ENCODE results near the gene IL13.

IL13 gene

DNA sequence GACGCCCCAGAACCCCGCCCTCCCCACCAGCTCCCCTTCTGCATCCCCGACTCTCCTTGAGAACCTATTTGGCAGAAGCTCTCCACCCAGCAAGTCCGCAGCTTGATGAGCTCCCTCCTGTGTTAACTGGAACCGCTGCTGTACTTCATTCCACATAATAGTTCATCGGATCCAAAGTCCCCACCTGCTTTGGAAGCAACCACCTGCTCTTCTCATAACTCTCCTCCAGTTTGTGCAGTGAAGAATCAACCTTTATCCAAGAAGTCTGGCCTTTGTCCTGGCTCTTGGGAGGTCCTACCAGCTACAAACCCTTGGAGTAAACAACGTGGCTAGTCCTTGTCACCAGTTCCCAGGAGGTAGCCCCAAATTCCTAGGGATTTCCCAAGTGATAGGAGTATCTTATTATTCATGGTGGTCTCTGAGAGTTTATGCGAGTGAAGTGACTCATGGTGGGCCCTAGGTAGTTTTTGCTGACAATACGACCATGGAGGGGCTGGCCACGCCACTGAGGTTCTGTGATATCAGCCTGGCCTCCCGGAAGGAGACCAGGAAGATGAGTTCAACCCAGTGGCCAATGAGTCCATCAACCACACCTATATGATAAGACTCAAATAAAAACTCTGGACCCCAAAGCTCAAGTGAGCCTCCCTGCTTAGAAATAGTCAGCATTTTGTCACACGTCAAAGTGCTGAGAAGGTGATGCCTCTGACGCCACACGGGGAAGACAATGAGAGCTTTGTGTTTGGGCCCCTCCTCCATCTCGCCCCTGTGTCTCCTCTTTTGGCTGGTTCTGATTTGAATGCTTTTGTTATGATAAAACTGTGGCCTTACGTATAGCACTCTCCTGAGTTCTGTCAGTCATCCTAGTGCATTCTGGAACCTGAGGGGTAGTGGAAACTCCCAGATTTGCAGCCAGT, 12.3 kb downstream of the IL13 start:
- DNase-seq (ENCODE audit: low read depth in 2 of 2) = no peak

DNA sequence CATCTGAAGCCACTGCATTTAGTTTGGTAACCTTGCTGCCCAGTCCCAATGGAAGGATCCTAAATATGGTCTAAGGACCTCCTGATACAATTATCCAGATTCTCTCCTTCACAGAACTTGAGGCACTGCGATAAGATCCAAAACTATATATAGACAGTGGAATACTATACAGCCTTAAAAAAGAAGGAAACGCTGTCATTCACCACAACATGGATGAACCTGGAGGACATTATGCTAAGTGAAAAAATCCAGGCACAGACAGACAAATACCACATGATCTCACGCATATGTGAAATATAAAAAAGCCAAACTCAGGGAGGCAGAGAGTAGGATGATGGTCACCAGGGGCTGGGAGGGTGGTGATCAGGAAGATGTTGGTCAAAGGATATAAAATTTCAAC, 13.0 kb downstream of the IL13 start:
- no peak for DNase-seq (ENCODE audit: low read depth in 2 of 2)

DNA sequence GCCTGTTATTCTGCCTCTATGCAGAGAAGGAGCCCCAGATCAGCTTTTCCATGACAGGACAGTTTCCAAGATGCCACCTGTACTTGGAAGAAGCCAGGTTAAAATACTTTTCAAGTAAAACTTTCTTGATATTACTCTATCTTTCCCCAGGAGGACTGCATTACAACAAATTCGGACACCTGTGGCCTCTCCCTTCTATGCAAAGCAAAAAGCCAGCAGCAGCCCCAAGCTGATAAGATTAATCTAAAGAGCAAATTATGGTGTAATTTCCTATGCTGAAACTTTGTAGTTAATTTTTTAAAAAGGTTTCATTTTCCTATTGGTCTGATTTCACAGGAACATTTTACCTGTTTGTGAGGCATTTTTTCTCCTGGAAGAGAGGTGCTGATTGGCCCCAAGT, 15.5 kb downstream of the IL13 start:
- no peak for DNase-seq (ENCODE audit: low read depth in 2 of 2)

DNA sequence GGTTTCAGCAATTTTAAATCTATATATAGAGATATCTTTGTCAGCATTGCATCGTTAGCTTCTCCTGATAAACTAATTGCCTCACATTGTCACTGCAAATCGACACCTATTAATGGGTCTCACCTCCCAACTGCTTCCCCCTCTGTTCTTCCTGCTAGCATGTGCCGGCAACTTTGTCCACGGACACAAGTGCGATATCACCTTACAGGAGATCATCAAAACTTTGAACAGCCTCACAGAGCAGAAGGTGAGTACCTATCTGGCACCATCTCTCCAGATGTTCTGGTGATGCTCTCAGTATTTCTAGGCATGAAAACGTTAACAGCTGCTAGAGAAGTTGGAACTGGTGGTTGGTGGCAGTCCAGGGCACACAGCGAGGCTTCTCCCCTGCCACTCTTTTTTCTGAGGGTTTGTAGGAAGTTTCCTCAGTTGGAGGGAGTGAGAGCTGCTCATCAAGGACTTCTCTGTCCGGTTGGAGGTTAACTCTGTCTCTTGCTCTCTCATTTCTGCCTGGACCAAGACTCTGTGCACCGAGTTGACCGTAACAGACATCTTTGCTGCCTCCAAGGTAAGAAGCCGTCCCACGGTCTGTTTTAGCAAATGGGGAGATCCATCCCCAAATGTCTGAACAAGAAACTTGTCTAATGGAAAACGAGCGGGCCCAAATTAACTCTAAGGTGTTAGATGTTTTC, 16.1 kb downstream of the IL13 start, which contains the start of gene IL4:
Gene IL4 (plus strand): TSS at position 51 of the 692 bp plus-strand sequence. CDS start 62 bp downstream, at position 113.
- DNase-seq (ENCODE audit: low read depth in 2 of 2) = no peak

DNA sequence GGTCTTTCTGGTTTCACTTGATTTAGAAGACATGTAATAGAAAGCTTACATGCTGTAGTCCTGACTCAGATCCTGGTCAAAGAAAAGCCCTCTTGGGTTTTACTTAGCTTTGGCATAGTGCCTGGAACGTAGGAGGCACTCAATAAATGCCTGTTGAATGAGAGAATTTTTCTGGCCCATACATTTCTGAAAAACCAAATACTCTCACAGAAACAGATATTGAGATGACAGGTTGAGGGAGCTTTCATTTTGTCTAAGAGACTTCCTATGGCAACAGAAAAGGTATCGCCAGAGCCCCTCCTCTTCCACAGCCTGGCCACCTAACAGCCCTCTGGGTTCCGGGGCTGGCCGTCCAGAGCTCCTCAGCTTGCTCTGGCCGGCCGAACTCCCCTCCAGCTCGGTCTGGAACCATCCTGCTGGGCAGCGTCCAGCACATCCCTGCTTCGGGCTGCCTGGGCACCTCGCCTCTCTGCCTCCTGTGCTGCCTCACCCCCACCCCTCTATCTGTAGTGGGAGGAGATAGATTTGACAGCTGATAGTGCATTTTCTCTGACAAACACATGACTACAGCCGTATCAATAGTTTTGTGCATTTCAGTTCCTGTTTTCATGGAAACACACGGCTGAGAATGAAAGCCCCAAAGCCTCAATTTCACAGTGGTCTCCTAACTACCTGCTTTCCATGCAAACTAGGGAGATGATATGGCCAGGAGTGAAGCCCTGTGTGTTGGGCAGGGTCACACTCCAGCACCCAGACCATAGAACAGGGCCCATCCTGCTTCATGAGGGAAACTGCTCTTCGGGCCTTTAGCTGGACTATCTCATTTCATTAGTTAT, 16.9 kb downstream of the IL13 start:
- no peak for DNase-seq (ENCODE audit: low read depth in 2 of 2)

DNA sequence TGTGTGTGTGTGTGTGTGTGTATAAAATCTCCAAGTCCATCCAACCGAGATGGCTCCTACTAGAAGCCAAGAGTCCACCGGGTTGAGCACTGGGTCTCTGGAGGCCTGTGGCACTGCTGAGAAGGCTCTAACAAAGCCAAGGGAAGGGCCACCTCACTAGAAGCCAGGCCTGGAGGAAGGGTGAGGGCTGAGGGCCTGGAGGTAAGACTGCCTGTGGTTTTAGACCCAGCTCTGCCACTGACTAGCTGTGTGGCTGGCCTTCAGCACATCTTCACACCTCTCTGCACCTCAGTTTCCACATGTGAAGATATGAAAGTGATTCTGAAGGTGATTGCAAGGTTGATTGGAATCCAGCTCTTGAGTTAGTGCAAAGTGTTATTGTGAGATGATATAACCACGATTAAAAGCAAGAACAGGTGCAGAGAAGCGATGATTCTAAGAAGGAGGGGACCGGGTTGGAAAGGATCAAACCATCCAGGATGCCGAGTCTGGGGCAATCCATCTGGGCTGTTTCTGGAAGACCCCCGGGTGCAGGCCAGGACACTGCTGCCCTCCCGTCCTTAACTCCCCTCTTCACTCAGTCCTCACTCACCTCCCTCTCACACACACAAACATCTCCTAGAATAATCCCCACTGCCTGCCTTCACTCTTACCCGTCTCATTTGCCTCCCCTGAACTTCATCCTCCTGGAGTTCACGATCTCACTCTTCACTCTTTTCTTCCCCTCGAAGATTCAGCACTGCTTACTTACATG, 18.1 kb downstream of the IL13 start:
- DNase-seq (ENCODE audit: low read depth in 2 of 2) = no peak

DNA sequence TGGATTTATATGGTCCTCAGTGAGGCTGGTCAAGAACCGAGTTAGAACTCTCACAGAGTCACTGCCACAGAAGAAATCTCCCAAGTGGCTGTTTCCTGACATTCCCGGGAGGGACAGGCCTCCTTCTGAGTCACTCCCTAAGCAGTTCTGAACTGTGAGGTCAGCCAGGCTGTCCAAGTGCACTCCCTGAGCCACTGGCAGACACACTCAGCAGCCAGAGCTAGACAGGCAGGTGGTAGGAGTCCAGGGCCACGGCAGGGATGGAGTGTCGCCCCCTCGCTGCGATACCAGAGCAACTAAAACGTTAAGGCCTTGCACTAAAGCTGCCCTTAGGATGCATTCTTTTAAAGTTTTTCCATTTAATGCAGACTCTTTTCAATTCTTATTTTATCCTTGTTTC, 19.2 kb downstream of the IL13 start:
- DNase-seq (ENCODE audit: low read depth in 2 of 2) = no peak

DNA sequence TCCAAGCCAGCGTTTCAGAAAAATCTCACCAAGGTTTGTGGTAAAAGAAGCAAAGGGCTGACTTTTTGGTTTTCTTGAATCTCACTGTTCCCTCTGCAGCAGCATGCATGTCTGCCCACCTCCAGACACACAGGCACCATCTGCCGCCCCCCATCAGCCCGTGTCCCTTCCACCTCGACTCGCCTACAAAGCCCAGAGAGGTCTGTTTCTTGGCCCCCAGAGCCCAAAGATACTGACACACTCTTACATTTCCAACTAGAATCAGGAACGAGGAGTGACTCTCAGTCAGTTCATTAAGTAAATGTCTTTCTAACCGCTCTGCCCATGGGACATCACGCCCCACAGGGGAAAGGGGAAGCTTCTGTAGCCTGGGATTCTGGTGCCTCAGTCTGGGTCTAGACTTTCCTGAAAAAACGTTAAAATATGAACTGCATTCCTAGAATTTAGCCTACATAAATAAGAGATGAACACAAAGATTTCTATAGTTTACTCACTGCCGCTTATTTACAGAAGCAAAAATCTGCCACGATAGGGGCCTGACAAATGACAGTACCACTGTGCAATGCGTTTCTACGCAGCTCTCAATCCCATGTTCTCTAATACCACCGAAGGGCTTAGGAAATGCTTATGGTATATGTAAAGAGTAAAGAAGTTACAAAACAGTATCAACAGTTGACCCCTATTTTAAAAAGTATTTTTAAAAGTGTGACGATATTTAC, 19.9 kb downstream of the IL13 start:
- DNase-seq (ENCODE audit: low read depth in 2 of 2) = no peak

DNA sequence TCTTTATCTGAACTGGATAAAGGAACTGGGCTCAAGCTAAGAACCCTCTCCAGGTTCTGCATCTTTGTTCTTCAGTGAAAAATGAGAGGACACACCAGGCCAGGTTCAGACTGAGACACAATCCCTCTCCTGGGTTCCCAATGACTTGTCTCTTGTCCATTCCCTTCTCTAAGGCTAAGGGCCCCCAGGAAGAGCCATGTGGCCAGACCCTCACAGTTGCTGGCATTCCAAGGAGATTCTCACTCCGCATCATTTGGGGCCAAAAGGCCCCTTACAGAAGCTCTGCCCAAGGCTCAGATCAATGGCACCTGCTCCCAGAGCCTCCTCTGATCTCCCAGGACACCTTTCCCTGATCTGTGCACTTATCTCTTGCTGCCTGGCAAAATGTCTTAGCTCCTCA, 20.8 kb downstream of the IL13 start:
- DNase-seq (ENCODE audit: low read depth in 2 of 2) = no peak

DNA sequence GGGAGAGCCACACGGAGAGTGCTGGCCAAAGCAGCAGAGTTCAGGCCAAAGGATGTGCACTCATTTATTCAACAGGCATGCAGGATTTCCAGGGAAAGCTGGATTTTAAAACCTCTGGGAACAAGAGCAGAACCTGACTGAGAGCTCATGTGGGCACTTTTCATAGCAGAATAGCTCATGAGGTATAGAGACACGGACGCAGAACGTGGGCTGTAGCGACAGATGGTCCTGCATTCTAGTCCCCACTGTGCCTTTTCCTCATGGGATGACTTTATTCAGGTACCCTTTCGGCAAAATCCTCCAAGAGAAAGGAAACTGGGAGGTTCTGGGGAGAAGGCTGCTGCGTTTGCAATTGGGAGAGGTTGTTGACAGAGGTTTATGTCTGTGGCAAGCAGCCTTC, 21.2 kb downstream of the IL13 start:
- no peak for DNase-seq (ENCODE audit: low read depth in 2 of 2)

DNA sequence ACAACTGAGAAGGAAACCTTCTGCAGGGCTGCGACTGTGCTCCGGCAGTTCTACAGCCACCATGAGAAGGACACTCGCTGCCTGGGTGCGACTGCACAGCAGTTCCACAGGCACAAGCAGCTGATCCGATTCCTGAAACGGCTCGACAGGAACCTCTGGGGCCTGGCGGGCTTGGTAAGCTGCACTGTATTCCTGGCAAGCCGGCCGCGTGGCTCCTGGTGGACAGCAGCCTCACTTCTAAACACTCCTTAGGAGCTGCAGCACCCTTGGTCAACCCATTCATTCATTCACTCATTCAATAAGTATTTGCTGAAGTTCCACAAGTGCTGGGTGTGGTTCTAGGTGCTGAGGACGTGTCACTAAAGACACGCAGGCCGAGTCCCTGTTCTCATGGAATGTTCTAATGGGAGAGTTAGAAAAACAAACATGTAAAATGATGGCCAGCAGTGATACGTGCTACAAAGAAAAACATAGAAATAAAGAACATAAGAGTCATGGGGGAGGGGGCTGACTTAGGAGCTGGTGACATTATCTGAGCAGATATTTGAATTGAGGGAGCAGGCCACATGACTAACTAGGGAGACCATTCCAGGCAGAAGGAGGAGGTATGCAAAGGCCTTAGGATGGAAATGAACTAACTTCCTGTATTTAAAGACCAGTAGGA, 21.9 kb downstream of the IL13 start:
- no peak for DNase-seq (ENCODE audit: low read depth in 2 of 2)

DNA sequence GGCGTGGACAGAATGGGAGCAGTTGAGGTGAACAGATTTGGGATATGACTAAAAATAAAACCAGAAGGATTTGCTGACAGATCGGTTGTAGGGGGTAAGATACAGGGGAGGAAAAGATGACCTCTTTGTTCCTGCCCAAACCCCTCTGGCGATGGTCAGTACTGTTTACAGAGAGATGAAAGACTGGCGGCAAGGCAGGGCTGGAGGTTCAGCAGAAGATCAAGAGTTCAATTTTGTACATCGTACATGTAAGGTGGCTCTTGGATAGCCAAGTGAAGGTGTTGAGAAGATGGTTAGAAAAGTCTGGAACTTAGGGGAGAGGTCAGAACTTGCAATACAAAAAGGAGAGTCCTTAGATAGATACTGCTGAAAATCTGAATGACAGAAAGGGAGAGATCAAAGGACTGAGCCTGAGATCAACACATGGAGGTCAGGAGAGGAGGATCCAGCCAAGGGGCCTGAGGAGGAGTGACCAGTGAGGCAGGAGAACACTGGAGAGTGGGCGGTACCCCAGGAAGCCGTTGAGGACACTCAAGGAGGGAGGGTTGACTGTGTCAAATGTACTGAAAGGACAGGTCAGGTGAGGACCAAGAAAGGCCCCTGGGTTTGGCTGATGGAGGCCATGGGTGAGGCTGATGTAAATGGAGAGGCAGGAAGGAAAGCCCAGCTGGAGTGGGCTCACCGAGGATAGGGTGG, 23.0 kb downstream of the IL13 start:
- DNase-seq (ENCODE audit: low read depth in 2 of 2) = no peak

DNA sequence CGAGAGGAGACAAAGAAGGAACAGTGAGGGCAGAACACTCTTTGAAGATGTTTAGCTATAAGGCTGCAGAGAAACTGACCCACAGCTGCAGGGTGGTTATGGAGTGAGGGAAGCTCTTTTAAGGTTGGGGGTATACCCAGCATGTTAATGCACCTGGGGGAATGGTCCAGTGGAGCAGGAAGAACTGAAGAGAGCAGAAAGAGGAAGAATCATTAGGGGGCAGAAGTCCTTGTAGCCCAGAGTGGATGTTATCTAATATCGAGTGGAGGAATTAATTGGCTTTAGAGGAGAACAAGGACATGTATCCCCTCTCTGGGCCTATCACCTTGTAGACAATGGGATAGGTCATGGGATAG, 23.5 kb downstream of the IL13 start:
- DNase-seq (ENCODE audit: low read depth in 2 of 2) = no peak

DNA sequence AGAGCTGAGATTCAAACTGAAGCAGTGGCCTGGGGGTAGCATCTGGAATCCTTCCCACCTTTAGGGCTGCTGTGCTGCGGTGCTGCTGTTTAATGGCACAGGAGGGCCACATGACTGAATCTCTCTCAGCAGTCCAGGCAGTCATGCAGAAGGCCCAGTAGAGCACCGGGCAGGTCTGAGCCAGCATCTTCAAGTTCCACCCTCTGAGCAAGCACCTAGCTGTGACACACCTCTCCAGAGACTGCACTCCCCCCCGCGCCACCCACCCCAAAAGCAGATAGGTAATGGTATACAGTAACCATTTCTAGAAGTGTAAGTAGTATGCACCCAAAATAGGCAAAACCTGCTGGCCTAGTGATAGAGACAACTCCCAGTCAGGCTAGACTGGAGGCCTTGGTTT, 24.0 kb downstream of the IL13 start:
- DNase-seq (ENCODE audit: low read depth in 2 of 2) = no peak

DNA sequence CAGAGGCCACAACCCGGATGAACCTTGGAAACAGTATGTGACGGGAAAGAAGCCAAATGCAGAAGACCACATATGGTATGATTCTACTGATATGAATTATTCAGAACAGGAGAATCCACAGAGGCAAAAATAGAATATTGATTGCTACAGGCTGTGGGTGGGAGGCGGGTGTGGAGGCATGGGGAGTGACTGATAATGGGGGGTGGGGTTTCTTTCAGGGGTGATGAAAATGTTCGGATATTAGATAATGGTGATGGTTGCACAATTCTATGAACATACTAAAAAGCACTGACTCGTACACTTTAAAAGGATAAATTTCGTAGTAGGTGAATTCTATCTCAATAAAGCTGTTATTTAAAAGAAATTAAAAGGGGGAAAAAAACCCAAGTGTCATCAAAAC, 26.5 kb downstream of the IL13 start:
- DNase-seq (ENCODE audit: low read depth in 2 of 2) = no peak

DNA sequence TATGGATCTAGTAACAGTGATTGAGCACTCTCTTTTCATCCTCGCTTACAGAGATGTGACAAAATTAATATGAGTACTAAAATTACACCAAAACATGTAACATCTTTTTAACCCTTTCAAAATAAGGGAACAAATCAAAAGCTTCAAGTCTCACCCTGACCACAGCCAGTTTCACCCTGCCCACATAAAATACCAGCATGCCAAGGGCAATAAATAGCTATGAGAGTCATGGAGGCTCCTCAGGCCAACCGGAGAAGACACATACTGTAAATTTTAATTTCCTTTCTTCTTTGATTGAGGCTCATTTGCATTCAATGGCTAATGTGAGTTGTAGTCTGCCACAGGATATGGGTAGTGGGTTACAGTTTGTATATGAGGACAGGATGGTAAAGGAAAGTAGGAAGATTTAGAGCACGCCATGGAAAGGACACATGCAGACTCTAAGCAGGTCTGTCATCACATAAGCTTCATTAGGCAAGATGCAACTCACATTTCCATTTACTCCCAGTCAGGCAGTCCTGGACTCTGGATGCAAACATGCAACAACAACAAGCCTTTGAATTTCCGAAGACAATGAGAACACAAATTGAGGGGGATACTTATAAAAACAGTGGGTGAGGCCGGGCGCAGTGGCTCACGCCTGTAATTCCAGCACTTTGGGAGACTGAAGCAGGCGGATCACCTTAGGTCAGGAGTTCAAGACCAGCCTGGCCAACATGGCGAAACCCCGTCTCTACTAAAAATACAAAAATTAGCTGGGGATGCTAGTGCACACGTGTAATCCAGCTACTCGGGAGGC, 27.1 kb downstream of the IL13 start:
- no peak for DNase-seq (ENCODE audit: low read depth in 2 of 2)

DNA sequence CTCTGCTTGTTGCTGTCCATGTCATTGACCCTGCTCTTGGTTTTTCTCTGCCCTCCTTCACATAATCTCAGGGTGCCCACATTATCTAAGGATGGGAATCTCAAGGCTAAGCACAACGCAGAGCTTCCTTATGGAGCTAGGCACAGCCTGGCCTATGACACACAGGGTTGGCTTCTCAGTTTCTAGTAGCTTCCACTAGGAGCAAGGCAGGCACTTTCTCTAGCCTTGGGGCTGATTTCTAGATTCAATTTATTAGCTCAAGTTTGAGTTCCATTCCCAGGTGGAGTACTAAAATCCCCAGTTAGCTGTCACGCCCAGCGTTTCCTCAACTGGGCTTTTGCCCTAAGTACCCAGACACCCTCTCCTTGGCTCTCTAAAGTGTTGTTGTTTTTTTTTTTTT, 28.2 kb downstream of the IL13 start:
- no peak for DNase-seq (ENCODE audit: low read depth in 2 of 2)

DNA sequence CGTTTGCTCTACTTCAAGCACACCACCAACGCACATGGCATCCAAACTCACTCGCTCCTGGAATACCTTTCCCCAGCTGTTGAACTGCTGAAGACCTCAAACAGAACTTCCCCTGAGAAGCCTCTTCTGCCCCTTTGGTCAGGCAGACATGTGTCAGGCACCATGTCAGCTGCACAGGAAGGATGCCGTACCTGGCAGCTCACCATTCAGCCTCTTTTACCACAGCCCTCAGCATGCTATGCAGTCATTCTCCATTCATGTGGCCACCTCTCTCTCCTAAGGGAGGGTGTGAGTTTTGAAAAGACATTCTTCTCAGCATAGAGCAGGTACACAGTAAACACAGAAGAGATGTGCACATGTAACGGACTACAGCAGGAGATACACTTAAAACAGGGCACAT, 30.0 kb downstream of the IL13 start:
- DNase-seq (ENCODE audit: low read depth in 2 of 2) = no peak

Data from stimulated activated CD8-positive, alpha-beta memory T cell treated with anti-CD3 and anti-CD28 coated beads, Interleukin-2, amount 100 ng/mL, for 1 hour (primary cell).